HTR-8/SVneo (cell line): ENCODE measurements around the gene RGS18.
"Not testable (repeated sequence)": the region's sequence is repeated elsewhere in the genome, so short reads cannot be mapped to it uniquely, and the experiment has no call there.

Experiments used
- DNase-seq: peaks from one replicate; pipeline ENCODE4 v3.0.0; 2011; ENCODE audit warnings: low spot score, mixed read lengths; ENCODE audit not compliant: insufficient read length
- FAIRE-seq: peaks from 2 replicates; lab custom pipeline; 2011; peaks lifted over from hg19 to GRCh38; lab: Jason Lieb, UNC

The RGS18 gene, protein sequence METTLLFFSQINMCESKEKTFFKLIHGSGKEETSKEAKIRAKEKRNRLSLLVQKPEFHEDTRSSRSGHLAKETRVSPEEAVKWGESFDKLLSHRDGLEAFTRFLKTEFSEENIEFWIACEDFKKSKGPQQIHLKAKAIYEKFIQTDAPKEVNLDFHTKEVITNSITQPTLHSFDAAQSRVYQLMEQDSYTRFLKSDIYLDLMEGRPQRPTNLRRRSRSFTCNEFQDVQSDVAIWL

DNA sequence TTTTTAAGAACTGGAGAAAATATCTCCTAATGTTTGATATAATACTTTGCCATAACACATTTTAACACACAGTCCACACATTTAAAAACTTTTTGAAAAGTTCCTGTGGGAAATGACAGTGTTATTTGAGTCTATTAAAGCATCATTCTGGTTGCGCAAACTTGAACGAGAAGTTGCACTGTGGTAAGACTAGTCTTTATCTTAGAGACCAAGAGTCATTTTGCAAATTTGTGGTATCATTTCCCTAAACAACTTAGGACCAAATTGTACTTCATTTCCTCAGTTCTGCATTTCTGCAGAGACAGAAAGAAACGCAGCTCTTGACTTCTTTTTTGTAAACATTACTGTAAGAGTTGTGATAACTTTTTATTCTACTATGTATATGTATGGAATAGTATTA is at the start of gene RGS18:
Gene RGS18 (plus strand): TSS at position 282 of the 400 bp plus-strand sequence. CDS start 176 bp downstream, outside the sequence.
- FAIRE-seq (no peak), DNase-seq (no peak)

DNA sequence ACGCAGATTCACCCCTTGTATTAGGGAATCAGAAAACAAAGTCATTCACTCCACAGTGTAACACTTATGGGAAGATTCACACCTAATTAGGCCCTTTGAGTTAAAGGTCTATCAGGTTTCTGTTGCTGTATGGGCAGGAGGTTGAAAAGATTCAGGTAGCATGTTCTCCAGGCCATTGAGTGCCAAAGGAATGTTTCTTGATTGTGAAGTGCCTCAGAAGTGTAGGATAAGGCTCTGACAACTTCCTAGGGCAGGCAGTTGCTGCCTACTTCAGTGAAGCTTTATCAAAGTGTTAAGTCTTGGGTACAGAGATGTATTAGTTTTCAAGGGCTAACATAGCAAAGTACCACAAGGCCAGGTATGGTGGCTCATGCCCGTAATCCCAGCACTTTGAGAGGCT is 48.7 kb upstream of the RGS18 start:
- FAIRE-seq (no peak), DNase-seq (no peak)

DNA sequence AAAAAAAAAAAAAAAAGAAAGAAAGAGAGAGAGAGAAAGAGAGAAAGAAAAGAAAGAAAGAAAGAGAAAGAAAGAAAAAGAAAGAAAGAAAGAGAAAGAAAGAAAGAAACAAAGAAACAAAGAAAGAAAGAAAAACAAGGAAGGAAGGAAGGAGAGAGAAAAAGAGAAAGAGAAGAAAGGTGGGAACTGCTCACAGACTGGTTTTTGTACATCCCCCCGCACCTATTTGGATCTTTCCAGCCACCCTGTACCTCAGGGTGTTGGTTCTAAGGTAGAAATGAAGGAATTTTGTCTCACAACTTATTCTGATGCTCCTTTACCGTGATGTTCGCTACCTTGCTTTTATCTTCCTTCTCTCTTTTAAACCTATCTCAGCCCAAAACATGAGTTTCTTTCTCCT is 43.3 kb upstream of the RGS18 start:
- FAIRE-seq (no peak), DNase-seq (no peak)

- DNase-seq: no peak
- no peak for FAIRE-seq
Measured at GRCh38 chr1:192118881-192119405, 39.3 kb upstream of the RGS18 start.

DNA sequence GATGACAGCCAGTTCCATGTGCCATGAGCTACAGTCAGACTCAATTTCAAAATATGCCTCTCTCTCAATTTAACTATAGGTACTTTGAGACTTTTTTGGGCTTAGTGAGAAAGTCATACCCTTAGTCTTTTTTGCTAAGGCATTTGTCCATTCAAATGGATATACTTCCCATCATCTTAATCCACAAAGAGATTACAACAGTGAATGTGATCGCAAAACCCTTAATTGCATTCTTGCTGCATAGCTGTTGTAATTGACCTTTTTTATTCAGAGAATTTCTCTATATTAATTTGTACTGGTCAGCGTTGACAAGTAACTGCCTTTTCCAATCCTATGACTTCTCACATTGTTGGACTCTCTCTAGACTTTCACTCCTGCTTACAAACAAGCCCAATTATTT is 38.6 kb upstream of the RGS18 start:
- DNase-seq (no peak), FAIRE-seq (no peak)

DNA sequence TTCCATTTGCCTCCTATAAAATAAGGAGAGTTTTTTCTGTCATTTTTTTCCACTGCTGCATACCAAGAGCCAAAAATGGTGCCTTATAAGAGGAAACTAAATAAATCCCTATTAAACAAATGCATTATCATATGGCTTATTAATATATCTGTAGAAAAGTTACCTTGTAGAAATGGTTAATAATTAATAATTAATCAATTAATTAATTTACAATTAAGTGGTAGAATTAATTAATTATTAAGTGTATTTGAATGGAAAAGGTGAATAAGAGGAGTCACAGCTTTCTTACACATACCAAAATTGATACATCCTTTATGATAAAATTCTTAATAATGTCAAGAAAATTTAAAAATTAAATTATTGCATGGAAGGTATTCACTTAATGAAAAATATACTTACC is 35.6 kb upstream of the RGS18 start:
- no peak for FAIRE-seq

GRCh38 chr1:192123212-192123611 is 35.0 kb upstream of the RGS18 start:
- no peak for FAIRE-seq
- no peak for DNase-seq

More for the DNA sequence above, 35.6 kb upstream of the RGS18 start:
- DNase-seq: no peak

GRCh38 chr1:192126030-192126619 is 32.1 kb upstream of the RGS18 start:
- DNase-seq (no peak), FAIRE-seq (no peak)

DNA sequence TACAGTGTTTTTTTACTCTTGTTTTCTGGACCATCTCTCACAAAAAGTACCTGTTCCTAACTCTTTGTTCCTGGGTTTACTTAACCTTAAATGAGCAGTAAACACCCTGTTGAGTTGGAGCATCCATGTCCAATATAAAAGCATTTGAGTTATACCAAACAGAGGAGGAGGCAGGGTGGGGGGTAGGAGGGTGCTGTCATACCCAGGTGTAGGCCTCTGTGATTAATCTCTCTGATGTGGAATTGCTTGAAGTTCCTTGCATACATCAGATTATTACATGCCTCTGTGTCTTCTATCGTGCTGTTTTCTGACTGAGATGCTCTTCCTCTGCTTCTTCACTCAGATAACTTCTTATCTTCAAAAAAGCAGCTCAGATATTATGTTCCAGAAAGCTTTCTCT is 28.1 kb upstream of the RGS18 start:
- no peak for DNase-seq
- no peak for FAIRE-seq

DNA sequence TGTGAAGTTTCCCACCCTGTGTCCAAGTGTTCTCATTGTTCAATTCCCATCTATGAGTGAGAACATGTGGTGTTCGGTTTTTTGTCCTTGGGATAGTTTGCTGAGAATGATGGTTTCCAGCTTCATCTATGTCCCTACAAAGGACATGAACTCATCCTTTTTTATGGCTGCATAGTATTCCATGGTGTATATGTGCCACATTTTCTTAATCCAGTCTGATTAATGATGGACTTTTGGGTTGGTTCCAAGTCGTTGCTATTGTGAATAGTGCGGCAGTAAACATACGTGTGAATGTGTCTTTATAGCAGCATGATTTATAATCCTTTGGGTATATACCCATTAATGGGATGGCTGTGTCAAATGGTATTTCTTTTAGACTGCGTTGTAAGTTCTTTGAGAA is 27.4 kb upstream of the RGS18 start:
- not testable (repeated sequence) for DNase-seq, FAIRE-seq

- no peak for DNase-seq
- FAIRE-seq: no peak
Measured at GRCh38 chr1:192131914-192132313, 26.3 kb upstream of the RGS18 start.

- no peak for DNase-seq
- no peak for FAIRE-seq
Measured at GRCh38 chr1:192133350-192133926, 24.8 kb upstream of the RGS18 start.

DNA sequence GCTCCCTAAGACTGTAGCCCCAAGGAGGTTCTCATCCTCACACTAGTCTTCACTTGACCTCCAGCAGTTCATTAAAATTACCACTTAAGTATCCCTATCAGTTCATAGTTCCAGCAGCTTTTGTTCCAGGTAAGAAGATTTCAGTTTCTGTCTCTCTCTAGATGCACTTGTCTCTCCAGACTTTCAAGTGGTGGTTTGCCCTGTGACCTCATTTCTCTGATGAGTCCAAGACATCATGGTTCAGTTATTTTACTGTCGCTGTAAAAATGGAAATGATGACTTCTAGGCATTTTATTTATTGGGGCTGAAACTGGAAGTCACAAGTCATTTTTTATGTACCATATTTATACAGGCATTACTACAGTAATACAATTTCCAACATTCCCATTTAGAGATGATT is 17.9 kb upstream of the RGS18 start:
- FAIRE-seq (no peak), DNase-seq (peak; percentile 4)

DNA sequence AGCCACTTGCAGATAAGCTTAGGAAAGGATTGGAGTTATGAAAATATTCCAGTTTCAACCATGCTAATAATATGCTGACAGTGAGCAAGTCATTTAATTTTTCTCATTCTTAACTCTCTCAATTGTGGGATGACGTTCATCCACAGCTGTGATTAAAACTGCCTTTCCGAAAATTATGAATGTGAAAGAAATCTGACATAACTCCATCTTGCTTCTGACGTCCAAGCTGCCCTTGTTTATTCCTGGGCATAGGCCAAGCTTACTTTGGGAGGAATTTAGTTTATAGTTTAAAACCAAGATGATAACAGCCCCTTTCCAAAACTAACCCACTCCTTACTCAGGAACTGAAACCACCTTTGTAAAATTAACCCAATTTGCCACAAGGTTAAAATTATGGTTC is 11.0 kb upstream of the RGS18 start:
- DNase-seq (no peak), FAIRE-seq (no peak)

GRCh38 chr1:192147696-192148095 is 10.6 kb upstream of the RGS18 start:
- FAIRE-seq (no peak), DNase-seq (no peak)

GRCh38 chr1:192151176-192151575 is 7.1 kb upstream of the RGS18 start:
- DNase-seq (no peak), FAIRE-seq (no peak)

GRCh38 chr1:192153276-192153675 is 5.0 kb upstream of the RGS18 start:
- FAIRE-seq: no peak
- DNase-seq: peak; percentile 14

DNA sequence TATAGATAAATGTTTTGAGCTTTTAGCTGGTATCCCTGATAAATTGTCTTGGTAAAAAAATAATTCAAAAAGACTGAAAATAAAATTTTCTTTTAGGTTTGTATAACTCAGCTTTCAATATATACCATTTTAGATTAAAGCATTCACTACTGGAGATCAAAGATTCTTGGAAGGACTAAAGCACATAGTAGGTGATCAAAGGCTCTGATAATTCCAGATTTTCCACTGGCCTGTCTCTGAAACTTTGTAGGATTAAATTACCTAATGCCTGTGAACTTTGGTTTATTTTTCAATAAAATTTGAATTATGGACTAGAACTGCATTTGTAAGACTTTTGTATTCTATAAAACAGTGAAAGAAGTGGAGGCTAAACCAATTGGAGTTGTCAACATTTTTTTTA is 1.2 kb upstream of the RGS18 start:
- FAIRE-seq: no peak
- no peak for DNase-seq

GRCh38 chr1:192159014-192159413 is 752 bp downstream of the RGS18 start:
- FAIRE-seq (no peak), DNase-seq (no peak)

GRCh38 chr1:192159781-192160180 is 1.5 kb downstream of the RGS18 start:
- no peak for FAIRE-seq
- no peak for DNase-seq

GRCh38 chr1:192160196-192160595 is 1.9 kb downstream of the RGS18 start:
- DNase-seq (no peak), FAIRE-seq (no peak)

DNA sequence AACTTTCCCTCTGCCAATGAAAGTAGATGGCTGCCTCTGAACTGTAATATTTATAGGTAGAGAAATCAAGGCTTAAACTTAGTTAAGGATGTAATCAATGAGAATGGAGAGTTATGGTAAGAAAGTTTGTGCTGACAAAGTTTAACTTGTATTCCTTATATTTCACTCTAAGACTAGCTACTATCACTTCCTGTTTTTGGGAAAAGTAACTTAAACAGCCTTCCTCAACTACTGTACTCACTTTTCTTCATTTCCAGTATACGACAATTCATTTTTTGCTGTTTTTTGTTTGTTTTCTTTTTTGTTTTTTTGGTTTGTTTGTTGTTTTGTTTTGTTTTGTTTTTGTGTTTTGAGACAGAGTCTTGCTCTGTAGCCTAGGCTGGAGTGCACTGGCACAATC is 3.7 kb downstream of the RGS18 start:
- DNase-seq: no peak
- FAIRE-seq: no peak
